Body of pancreas (tissue), 4 donors: Measurements from ENCODE around the gene MYO5B.

Source experiments
- POLR2A ChIP-seq, 3 donors: fragments of 450-650 bp; IDR thresholded peaks; one replicate each; pipeline ENCODE4 v1.6.1; 2016; ENCODE audit warnings: antibody characterized with exemption in 3 of 3, mild to moderate bottlenecking in 2 of 3
- TF ChIP-seq, protein P1 (sequence below), 7 experiments: fragments of 450-650 bp in 4 of 7; fragments of 200-600 bp in 3 of 7; sonication (generic) in 3 of 7; IDR thresholded peaks; one replicate each; pipeline ENCODE4 v1.5.1; 2016 to 2019; ENCODE audit warnings: antibody characterized with exemption in 7 of 7

DNA sequence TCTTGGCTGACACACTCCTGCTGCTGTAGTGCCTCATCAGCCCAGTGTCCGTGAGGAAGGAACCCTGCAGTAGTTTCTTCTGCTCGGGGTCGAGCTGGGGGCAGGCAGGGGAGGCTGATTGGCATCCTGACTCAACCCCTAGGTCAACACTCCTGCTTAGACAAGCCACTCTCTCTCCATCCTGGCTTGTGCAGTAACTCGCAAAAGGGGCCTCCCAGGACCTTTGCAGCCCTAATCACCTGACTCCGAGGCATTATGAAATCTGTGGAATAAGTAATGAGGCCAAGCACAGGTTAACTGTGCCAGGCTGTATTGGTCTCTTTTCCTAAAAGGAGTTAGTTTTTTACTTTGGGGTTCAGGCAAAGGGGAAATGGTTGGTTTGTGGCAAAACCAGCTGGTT, 289.2 kb downstream of the MYO5B start:
- TF ChIP-seq, protein P1, sequence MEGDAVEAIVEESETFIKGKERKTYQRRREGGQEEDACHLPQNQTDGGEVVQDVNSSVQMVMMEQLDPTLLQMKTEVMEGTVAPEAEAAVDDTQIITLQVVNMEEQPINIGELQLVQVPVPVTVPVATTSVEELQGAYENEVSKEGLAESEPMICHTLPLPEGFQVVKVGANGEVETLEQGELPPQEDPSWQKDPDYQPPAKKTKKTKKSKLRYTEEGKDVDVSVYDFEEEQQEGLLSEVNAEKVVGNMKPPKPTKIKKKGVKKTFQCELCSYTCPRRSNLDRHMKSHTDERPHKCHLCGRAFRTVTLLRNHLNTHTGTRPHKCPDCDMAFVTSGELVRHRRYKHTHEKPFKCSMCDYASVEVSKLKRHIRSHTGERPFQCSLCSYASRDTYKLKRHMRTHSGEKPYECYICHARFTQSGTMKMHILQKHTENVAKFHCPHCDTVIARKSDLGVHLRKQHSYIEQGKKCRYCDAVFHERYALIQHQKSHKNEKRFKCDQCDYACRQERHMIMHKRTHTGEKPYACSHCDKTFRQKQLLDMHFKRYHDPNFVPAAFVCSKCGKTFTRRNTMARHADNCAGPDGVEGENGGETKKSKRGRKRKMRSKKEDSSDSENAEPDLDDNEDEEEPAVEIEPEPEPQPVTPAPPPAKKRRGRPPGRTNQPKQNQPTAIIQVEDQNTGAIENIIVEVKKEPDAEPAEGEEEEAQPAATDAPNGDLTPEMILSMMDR (IDR thresholded peaks at IDR 0.05) = no peak
- TF ChIP-seq POLR2A (IDR thresholded peaks at IDR 0.05) = no peak
